Peyer's patch (tissue), 4 donors: ENCODE data around the gene BEGAIN. TPM values are rescaled to one million over a fixed set of nuclear protein-coding genes. Genes with fewer than 3 reads are reported as not detected.
A peak's percentile ranks its signal among the peaks of the same experiment; 100 is the strongest.

ENCODE experiments used
- DNase-seq, 3 donors: peaks; one replicate each; pipeline ENCODE4 v3.0.0-alpha.2; 2017 to 2019
- H3K27ac ChIP-seq, 4 donors: fragments of 200-600 bp; sonication (generic); one replicate each; pipeline ENCODE4 v1.5.1; 2016 to 2019
- H3K27me3 ChIP-seq, 2 donors: fragments of 200-600 bp; sonication (generic); one replicate each; pipeline ENCODE4 v1.5.1; 2019
- H3K36me3 ChIP-seq, 3 donors: fragments of 200-600 bp; sonication (generic); one replicate each; pipeline ENCODE4 v1.5.1; 2016 to 2019
- H3K4me1 ChIP-seq, 4 donors: fragments of 200-600 bp; sonication (generic); one replicate each; pipeline ENCODE4 v1.5.1; 2016 to 2019
- H3K4me3 ChIP-seq, 4 donors: fragments of 200-600 bp; sonication (generic); 1 replicate in 3 of 4; 2 replicates in 1 of 4; pipeline ENCODE4 v1.5.1; 2016 to 2019; ENCODE audit warnings: mild to moderate bottlenecking in 1 of 4
- H3K9me3 ChIP-seq, 4 donors: fragments of 200-600 bp; sonication (generic); one replicate each; pipeline ENCODE4 v1.5.1; 2016 to 2019; ENCODE audit warnings: mild to moderate bottlenecking in 1 of 4
- POLR2A ChIP-seq, 2 donors: fragments of 450-650 bp; IDR thresholded peaks; one replicate each; pipeline ENCODE4 v1.5.1; 2017; ENCODE audit warnings: antibody characterized with exemption in 2 of 2, mild to moderate bottlenecking in 2 of 2, moderate library complexity in 2 of 2
- total RNA-seq, 4 donors: library from RNA; depleted of rRNA; stranded (reverse); fragments of >200 nt; gene quantifications; one replicate each; pipeline ENCODE4 v1.1.0, GENCODE V29; 2016
- TF ChIP-seq, protein P1 (sequence below), 6 experiments: fragments of 450-650 bp in 4 of 6; fragments of 200-600 bp in 2 of 6; sonication (generic) in 1 of 6; IDR thresholded peaks; one replicate each; pipeline ENCODE4 v1.5.1; 2017 to 2019; ENCODE audit warnings: antibody characterized with exemption in 6 of 6, mild to moderate bottlenecking in 3 of 6, moderate library complexity in 1 of 6

Gene BEGAIN
- total RNA-seq: 10 to 100 TPM in 1 of 4 donors, 1 to 10 TPM in 2, not detected in 1; 1.6 to 31.8 (median 6.6) TPM

DNA sequence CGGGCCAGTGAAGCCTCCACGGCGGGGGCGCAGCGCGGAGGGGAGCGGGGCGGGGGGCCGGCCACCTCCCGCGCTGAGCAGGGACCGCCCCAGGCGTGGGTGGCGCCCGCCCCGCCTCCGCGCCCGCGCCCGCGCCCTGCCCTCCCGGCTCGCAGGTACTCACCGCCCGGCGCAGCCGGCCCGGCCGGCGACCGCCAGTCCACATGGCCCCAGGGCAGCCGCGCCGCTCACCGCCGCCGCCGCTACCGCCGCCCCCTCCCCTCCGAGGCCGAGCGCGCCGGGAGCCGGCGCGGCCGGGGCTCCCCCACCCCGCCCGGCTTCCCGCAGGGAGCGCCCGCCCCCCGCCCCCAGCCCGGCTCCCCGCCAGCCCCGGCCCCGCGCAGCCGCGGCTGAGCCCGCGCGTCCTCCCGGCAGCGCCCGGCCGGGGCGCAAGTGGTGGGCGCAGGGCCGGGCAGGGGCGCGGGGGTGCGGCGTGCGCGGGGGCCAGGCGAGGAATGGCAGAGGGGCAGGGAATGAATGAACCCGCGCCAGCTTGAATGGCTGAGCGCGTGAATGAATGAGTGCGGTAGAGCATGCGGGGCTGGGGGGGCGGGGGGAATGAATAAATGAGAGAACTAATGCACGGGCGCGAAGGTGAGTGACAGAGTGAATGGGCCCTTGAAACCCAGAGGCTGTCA is at the start of gene BEGAIN:
TSS of gene BEGAIN (minus strand) at position 332 of the 677 bp plus-strand sequence. CDS start at position 205, 127 bp downstream.
- Histone ChIP-seq H3K9me3 (no peaks in the 10 kb centered on the region), H3K4me3 (peak within 1 kb of the TSS; percentile 24 to 61 (median 46)), H3K4me1 (peaks cover 0 to 7% (median 0%) of the 10 kb centered on the region in 4 donors), H3K27ac (no peak within 1 kb of the TSS), H3K36me3 (no peaks in the 10 kb centered on the region), H3K27me3 (no peaks in the 10 kb centered on the region)
- TF ChIP-seq, protein P1, sequence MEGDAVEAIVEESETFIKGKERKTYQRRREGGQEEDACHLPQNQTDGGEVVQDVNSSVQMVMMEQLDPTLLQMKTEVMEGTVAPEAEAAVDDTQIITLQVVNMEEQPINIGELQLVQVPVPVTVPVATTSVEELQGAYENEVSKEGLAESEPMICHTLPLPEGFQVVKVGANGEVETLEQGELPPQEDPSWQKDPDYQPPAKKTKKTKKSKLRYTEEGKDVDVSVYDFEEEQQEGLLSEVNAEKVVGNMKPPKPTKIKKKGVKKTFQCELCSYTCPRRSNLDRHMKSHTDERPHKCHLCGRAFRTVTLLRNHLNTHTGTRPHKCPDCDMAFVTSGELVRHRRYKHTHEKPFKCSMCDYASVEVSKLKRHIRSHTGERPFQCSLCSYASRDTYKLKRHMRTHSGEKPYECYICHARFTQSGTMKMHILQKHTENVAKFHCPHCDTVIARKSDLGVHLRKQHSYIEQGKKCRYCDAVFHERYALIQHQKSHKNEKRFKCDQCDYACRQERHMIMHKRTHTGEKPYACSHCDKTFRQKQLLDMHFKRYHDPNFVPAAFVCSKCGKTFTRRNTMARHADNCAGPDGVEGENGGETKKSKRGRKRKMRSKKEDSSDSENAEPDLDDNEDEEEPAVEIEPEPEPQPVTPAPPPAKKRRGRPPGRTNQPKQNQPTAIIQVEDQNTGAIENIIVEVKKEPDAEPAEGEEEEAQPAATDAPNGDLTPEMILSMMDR (IDR thresholded peaks at IDR 0.05): no peak
- no peak for TF ChIP-seq POLR2A (IDR thresholded peaks at IDR 0.05)
- DNase-seq: peak in 2 of 3 donors; percentile 46 to 65

DNA sequence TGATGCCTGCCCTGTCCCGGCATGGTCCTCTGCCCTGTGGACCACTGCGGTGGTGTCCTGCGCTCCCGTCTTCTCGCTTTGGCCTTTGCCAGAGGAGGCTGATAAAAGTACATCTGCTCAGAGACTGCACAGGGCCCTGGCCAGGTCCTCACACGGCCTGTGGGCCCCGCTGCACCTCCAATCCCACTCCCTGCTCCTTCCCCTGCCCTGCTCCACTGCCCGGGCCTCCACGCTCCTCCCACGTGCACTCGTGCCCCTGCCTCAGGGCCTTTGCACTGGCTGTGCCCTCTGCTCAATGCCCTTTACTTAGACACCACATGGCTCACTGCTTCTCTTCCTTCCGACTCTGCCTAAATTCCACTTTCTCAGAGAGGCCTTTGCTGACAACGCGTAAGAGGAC is 49.3 kb upstream of the BEGAIN start:
- Histone ChIP-seq H3K27ac (no peak overlapping the region), H3K36me3 (no peaks in the 10 kb centered on the region), H3K4me1 (peaks cover 0 to 15% (median 2%) of the 10 kb centered on the region in 4 donors), H3K9me3 (no peaks in the 10 kb centered on the region), H3K4me3 (no peak overlapping the region), H3K27me3 (no peaks in the 10 kb centered on the region)
- DNase-seq: no peak
- TF ChIP-seq POLR2A (IDR thresholded peaks at IDR 0.05): no peak
- TF ChIP-seq, protein P1 (IDR thresholded peaks at IDR 0.05): no peak

GRCh38 chr14:100634026-100634425 is 46.8 kb upstream of the BEGAIN start:
- Histone ChIP-seq H3K27me3 (no peaks in the 10 kb centered on the region), H3K36me3 (no peaks in the 10 kb centered on the region), H3K4me3 (no peak overlapping the region), H3K9me3 (no peaks in the 10 kb centered on the region), H3K4me1 (no peaks in the 10 kb centered on the region), H3K27ac (no peak overlapping the region)
- no peak for TF ChIP-seq POLR2A (IDR thresholded peaks at IDR 0.05)
- TF ChIP-seq, protein P1 (IDR thresholded peaks at IDR 0.05): no peak
- DNase-seq: no peak

GRCh38 chr14:100633406-100633805 is 46.2 kb upstream of the BEGAIN start:
- Histone ChIP-seq H3K36me3 (no peaks in the 10 kb centered on the region), H3K27ac (no peak overlapping the region), H3K4me3 (no peak overlapping the region), H3K4me1 (no peaks in the 10 kb centered on the region), H3K9me3 (no peaks in the 10 kb centered on the region), H3K27me3 (no peaks in the 10 kb centered on the region)
- no peak for TF ChIP-seq POLR2A (IDR thresholded peaks at IDR 0.05)
- TF ChIP-seq, protein P1 (IDR thresholded peaks at IDR 0.05): no peak
- DNase-seq: no peak

DNA sequence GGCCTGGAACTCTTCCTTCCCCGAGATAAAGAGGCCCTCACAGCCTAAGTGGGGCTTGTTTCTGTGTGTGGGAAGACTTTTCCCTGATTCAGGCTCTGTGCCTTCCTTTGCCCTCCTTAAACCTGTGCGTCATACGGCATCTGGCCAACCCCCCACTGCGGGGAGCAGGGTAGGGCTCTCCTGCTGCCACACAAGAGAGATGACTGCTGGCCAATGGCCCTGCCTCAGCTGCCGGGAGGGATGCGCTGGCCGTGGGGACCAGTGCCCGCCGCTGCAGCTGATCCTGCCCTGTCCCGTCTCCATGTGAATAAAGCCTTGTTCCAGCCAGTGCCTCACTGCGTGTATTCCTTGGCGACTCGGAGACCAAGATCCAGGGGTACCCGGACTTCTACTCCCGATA is 42.5 kb upstream of the BEGAIN start:
- no peak overlapping the region for H3K4me3 ChIP-seq
- H3K4me1 ChIP-seq: no peaks in the 10 kb centered on the region
- no peaks in the 10 kb centered on the region for H3K36me3 ChIP-seq
- H3K27ac ChIP-seq: no peak overlapping the region
- TF ChIP-seq, protein P1 (IDR thresholded peaks at IDR 0.05): no peak
- no peak for TF ChIP-seq POLR2A (IDR thresholded peaks at IDR 0.05)
- H3K27me3 ChIP-seq: no peaks in the 10 kb centered on the region
- DNase-seq: no peak
- no peaks in the 10 kb centered on the region for H3K9me3 ChIP-seq
